Nucleus accumbens (tissue), 56 donors: ENCODE results near the gene DESI1.
"Not testable (repeated sequence)": the region's sequence is repeated elsewhere in the genome, so short reads cannot be mapped to it uniquely, and the experiment has no call there.

Experiments used
- DNase-seq, 56 donors: peaks; one replicate each; lab custom pipeline; 2025; lab: John Stamatoyannopoulos, UW

The DESI1 gene

DNA sequence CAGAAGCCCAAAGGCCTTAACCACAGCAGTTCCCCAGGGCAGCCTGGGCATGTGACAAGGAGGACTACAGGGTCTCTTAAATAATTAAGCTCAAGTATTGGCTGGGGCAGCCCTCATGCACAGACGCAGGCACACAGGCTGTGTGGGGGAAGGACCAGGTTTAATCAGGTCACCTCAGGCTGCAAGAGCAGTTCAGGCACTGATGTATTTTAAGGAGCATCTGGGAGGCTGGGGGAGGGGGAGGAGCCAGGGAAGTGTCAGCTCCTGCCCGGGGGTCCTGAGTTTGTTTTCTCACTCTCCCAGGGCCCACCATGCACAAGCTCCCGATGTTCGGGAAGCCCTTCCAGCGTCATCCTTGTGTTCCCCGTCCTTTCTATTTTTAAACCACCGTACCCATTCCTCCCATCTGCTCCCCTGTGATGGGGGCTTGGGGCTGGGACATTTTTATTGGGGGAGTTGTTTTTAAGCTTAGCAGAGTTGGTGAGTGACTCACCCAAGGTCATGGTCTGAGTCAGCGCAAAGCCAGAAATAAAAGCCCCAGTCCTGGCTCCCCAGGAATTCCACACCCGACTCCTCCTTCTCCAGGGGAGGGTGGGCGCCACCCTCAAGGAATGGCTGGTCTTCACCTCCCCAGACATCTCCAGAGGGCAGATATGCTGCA lies 57.7 kb downstream of the DESI1 start:
- DNase-seq: peak in 1 of 56 donors; percentile 43

DNA sequence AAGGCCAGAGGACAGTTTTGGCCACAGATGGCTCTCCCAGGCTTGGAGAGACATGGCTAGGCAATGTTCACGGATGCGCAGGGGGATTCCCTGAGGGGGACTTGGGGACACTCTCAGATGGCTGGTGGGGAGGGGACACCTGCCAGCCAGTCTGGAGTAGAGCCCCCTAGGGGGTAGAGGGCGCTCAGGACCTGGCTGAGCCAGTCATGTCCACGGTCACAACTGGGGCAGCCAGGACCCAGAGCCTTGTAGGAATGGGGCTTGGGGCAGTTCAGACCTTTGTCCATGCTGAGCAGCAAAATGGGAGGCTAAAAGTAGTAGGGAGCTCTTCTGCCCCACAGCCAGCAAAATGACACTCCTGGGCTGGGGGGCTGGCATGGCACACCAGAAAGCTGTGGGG lies 58.4 kb downstream of the DESI1 start:
- no peak for DNase-seq

DNA sequence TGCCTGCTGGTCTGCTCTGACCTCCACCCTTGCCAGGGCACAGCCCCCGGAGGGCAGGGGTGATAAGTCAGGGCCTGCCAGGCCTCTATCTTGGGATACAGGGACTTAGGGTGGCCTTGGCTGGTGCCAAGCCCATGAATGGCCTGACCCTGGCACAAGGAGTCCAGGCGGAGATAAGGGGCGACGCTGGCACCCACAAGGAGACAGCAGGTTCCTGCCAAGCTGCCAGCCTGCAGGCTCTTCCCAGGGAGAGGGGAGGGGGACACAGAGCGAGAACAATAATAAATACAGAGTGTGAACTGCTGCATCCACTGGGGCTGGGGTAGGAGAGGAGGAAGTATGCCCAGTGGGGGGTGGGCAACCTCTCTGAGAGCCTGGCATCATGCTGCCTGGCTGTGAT lies 59.1 kb downstream of the DESI1 start:
- no peak for DNase-seq

DNA sequence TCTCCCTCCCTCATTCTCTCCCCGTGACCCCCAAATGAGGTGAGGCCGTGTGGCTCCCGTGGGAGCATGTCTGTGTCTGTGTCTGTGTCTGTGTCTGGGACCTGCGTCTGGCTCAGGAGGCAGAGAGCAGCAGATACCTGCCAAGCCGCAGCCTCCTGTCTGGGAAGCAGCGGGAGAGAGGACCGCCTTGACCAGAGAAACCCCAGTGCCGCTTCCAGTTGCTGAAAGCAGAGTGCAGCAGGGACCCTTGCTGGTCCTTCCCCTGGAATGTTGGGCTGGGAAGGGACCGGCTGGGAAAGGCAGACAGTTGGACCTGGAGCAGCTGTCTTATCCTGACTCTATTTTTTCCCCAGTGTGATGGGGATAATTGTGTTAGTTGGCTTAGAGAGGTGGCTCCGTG lies 59.5 kb downstream of the DESI1 start:
- no peak for DNase-seq

DNA sequence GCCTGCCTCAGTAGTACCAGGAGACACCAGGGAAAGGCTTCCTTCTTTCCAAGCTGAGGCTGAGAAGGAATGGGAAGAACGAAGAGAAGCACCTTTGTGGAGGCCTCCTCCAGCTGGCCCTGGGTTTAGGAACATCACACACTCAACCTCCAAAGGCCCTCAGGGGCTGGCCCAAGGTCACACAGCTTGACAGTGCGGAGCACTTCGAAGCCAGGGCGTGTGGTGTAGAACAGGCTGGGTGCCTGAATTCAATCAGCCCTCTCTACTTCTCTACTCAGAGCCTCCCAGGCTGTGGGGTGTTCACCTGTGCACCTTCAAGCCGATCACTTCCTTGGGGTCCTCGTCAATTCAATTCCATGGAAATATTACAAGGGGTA lies 60.8 kb downstream of the DESI1 start:
- DNase-seq: no peak

DNA sequence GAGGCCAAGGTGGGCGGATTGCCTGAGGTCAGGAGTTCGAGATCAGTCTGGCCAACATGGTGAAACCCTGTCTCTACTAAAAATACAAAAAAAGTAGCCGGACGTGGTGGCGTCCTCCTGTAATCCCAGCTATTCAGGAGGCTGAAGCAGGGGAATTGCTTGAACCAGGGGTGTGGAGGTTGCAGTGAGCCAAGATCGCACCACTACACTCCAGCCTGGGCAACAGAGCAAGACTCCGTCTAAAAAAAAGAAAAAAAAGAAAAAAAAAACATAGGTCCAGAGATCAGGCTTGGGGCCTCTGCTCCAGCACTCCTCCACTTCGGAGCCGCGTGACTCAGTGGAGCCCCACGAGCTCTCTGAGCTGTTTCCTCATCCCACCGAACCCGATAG lies 62.6 kb downstream of the DESI1 start:
- DNase-seq: not testable (repeated sequence)

DNA sequence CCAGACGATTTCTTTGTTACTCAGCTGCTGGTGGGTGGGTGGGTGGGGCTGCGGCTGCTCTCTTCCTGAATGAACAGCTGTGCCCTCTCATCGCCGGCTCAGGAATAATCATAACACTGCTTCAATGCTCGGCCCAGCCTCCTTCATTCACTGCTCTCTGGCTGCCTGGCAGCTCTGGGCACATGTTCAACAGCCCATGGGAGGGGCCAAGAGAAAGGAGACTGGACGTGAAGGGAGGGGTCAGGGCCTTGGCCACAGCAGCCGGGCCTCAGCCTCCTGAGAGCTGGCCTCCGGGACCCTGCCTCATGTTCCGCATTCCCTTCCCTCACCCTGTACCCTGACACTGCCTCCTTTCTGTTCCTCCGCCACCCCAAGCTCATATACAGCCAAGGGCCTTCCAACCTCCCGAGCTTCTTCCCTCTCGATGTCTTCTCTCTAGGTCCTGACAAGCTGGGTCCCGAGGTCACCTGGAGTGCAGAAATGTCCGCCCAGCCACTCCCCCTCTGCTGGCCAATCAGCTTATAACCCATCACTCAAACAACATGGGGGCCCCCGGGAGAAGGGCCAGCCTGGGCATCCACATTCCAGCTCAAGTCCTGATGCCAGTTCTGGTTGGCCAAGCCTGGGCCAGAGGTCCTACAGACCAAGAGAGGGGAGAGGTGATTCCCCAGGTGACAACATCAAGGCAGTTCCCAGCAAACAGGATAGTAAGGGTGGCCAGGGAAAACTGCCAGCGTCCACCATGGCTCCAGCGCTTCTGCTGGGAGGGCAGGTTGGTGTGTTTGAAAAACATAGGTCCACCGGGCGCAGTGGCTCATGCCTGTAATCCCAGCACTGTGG lies 63.2 kb downstream of the DESI1 start:
- DNase-seq: peak in 44 of 56 donors; percentile 13 to 84 (median 54)

DNA sequence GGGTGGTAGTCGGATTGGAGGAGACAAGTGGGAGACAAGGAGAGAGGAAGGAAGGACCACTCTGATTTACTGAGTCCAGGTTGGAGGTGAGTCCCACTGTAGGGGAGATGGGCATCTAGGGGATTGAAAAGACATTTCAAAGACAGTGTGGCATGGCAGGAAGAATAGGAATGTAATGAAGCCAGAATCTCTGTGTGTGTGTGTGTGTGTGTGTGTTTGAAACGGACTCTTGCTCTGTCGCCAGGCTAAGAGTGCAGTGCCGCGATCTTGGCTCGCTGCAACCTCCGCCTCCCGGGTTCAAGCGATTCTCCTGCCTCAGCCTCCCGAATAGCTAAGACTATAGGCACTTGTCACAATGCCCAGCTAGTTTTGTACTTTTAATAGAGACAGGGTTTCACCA lies 64.3 kb downstream of the DESI1 start:
- no peak for DNase-seq

DNA sequence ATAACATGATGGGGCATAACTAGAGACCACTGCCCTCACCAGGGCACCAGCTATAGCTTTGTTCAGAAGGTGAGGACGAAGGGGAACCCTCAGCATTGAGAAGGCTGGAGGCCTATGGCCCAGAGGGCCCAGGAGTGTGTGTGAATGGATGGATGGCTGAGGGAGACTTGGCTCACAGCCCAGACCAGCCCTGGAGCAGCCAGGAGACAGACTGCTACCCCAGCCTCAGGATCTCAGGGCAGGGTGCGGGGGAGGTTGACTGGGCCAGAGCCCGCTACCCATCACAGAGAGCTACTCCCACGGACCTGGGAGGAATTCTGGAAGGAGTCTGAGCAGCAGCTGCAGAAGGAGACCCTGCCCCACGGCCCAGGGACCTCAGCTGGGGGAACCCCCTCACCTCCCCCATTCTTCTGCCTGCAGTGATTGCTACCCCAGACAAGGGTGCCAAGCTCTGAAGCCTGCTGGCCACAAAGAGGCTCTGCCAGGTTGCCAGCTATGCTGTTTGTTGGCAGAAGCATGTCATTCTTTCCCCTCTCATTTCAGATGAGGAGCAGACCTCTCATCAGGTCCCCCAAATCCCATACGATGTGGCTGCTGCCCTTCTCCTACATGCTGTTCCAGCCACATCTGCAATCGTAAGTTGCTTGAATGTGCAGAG lies 65.4 kb downstream of the DESI1 start:
- peak in 4 of 56 donors; percentile 24 to 49 (median 24) for DNase-seq

DNA sequence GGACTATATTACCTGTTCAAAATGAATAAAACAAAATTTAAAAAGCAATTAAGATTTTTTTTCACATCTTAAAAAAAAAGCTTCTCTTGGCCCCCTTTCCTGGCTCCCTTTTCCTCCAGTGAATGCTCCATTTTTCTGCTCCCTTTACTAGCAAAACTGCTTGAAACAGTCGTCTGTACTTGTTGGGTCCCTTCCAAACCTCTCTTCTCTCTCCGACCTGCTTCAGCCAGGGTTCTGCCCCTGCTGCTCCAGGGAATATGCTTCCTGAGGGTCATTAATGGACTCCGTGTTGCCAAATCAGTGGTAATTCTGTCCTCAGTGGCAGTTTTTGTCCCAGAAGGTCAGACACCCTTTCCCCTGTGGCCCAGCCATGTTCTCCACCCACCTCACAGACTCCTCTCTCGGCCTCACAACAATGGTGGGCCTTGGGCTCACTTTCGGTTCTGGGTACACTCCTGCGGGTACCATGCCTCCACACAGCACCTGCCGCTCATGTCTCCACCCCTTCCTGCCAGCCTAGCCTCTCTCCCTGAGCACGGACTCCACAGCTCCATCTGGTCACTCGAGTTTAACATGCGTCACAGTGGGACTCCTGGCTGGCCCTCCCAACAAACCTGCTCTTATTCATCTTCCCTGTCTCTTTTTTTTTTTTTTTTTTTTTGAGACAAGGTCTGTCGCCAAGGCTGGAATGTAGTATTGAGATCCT lies 68.8 kb downstream of the DESI1 start:
- peak in 3 of 56 donors; percentile 21 to 37 (median 34) for DNase-seq

DNA sequence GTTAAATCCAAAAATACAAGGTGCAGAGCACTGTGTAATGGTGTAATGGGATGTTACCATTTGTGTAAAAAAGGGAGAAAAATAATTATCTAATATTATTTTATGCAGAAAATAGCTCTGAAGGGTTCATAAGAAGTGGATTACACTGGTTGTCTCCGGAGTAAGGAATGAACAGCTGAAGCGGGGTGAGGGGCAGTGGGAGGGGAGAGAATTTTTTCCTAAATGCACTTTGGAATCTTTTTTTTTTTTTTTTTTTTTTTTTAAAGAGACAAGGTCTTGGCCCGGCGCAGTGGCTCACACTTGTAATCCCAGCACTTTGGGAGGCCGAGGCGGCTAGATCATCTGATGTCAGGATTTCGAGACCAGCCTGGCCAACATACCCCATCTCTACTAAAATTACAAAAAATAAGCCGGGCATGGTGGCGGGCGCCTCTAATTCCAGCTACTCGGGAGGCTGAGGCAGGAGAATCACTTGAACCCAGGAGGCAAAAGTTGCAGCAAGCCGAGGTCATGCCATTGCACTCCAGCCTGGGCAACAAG lies 69.8 kb downstream of the DESI1 start:
- DNase-seq: no peak

DNA sequence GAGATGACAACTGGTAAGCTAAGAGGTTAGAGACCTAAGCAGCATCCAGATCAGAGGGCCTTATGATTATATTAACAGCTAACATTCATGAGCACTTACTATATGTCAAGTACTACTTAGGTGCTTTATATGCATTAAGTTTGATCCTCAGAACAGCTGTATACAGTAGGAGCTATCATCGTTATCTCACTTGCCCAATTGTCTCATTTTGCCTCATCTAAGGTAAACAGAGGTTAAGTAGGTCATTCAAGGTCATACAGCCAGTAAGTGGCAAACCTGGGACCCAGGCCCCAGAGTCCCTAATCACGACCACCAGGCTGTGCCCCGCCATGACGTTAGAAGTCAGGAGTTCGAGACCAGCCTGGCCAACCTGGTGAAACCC lies 72.0 kb downstream of the DESI1 start:
- DNase-seq: no peak
